GM20431 (cell line): ENCODE measurements around the gene DGLUCY.
"Not testable (repeated sequence)": the region's sequence is repeated elsewhere in the genome, so short reads cannot be mapped to it uniquely, and the experiment has no call there.

Experiments used
- in situ Hi-C: fragments of 300-500 bp; cut with MseI, MboI; formaldehyde crosslinking; loops from one replicate; pipeline ENCODE4 v1.15.0; 2020; ENCODE audit warnings: low sequenced_read_pairs; ENCODE audit not compliant: unreplicated experiment

Gene DGLUCY

GRCh38 chr14:91100102-91100501 is 13.8 kb upstream of the DGLUCY start:
- in situ Hi-C loops = no loop called here

- in situ Hi-C loops = no loop called here
Observed at GRCh38 chr14:91103116-91103515, 10.8 kb upstream of the DGLUCY start.

DNA sequence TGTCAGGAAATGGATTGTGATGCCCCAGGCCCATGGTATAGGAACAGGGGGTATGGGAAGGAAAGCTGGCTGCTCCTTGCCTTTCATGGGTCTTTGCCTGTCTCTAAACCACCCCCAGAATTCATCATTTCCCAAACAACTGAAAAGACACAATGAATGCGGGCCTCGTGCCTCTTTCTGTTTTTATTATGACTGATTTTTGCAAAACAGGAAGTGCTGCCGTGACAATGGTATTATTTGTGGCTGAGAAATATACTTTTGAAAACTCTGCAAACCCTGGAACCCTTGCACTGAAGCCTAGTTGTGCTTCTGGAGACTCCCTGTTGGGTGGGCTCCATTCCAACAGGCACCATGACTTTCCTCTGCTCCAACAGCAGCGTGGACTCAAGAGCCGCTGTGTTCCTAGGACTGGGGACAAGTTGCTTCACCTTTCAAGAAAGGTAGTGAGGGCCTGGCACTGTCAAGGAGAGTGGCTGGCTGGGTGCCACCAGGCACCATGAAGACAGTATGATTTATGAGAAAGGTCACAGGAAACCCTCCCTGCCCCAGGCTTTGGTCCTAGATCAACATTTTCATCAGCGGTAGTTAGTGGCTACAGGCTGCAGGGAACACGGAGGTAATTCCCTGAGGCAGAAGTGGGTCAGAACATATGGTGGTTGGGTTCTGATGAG is 4.8 kb upstream of the DGLUCY start:
- in situ Hi-C loops = no loop called here

DNA sequence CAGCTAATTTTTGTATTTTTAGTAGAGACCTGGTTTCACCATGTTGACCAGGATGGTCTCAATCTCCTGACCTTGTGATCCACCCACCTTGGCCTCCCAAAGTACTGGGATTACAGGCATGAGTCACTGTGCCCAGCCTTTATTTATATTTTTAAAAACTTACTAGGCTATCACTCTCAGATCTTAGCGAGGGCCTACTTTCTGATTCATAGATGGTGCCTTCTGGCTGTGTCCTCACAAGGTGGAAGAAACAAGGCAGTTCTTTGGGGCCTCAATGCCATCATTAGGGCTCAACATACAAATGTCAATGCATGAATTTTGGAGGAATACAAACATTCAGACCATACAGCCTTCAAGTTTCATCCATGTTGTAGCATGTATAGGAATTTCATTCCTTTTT is 2.4 kb upstream of the DGLUCY start:
- in situ Hi-C loops = no loop called here

GRCh38 chr14:91112194-91112593 is 1.7 kb upstream of the DGLUCY start:
- in situ Hi-C loops = no loop called here

GRCh38 chr14:91114079-91115065 is 499 bp downstream of the DGLUCY start:
- in situ Hi-C loops = no loop called here

GRCh38 chr14:91115986-91116770 is 2.3 kb downstream of the DGLUCY start:
- in situ Hi-C loops = no loop called here

DNA sequence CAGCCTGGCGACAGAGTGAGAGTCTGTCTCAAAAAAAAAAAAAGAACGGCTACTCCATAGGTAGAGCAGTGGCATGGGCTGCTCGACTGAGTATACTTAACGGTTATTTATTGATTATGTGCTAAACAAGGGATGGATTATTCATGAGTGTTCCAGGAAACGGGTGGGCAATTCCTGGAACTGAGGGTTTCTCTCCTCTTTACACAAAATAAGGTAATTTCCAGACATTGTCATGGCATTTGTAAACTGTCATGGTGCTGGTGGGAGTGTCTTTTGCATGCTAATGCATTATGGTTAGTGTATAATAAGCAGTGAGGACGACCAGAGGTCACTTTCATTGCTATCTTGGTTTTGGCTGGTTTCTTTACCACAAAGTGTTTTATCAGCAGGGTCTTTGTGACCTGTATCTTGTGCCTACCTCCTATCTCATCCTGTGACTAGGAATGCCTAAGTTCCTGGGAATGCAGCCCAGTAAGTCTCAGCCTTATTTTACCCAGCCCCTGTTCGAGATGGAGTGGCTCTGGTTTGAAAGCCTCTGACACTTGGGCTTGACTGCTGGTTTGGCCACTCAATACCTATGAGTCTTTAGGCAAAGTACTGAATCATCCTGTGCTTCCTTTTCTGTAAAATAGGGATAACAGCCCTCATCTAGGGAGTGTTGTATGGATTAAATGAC is 3.2 kb downstream of the DGLUCY start:
- in situ Hi-C loops = no loop called here

DNA sequence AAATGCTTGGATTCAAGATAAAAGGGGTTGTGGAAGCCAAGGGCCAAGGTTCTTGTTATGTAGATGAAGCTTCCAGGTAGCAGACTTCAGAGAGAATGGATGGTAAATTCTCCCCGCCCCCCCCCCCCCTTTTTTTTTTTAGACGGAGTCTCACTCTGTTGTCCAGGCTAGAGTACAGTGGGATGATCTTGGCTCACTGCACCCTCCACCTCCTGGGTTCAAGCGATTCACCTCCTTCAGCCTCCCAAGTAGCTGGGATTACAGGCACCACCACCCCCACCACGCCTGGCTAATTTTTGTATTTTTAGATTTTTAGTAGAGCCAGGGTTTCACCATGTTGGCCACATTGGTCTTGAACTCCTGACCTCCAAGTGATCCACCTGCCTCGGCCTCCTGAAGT is 4.1 kb downstream of the DGLUCY start:
- in situ Hi-C loops = no loop called here

DNA sequence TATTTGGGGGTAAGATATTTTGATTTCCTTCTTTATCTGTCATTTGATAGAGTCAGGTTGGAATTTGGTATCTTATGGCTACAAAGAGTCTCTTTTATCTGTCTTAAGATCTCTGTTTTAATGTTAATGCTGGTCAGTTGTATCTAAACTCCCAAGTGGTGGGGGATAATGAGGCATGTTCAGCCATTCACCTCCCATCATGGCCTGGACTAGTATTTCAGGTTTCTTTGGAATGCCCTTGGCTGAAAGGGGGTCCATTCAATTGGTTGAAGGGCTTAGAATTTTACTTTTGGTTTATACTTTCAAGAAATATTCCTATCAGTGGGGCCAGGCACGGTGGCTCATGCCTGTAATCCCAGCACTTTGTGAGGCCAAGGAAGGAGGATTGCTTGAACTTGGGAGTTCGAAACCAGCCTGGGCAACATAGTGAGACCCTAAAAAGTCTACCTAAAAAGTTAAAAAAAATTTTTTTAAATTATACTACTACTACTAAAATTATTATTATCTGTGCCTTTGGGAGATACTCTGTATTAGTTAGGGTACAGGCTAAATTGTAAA is 4.7 kb downstream of the DGLUCY start:
- in situ Hi-C loops = no loop called here

DNA sequence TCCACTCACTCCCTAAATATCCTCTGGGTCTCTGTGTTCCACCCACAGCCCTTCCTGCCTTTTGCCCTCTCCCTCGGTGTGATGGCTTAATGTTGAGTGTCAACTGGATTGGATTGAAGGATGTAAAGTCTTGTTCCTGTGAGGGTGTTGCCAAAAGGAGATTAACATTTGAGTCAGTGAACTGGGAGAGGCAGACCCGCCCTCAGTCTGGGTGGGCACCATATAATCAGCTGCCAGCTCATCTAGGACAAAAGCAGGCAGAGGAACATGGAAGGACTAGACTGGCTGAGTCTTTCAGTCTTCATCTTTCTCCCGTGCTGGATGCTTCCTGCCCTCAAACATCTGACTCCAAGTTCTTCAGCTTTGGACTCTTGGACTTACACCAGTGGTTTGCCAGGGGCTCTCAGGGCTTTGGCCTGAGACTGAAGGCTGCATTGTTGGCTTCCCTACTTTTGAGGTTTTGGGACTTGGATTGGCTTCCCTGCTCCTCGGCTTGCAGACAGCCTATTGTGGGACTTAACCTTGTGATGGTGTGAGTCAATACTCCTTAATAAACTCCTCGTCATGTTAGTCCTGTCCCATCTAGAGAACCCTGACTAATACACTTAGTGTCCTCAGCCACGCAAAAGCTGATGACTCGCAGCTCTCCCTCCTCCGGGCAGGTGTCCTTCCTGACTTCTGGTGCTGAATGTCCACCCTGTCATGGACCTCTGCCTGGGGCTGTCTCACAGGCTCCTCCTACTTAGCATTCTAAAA is 5.9 kb downstream of the DGLUCY start:
- in situ Hi-C loops = no loop called here

GRCh38 chr14:91123201-91123600 is 9.3 kb downstream of the DGLUCY start:
- in situ Hi-C loops = no loop called here

DNA sequence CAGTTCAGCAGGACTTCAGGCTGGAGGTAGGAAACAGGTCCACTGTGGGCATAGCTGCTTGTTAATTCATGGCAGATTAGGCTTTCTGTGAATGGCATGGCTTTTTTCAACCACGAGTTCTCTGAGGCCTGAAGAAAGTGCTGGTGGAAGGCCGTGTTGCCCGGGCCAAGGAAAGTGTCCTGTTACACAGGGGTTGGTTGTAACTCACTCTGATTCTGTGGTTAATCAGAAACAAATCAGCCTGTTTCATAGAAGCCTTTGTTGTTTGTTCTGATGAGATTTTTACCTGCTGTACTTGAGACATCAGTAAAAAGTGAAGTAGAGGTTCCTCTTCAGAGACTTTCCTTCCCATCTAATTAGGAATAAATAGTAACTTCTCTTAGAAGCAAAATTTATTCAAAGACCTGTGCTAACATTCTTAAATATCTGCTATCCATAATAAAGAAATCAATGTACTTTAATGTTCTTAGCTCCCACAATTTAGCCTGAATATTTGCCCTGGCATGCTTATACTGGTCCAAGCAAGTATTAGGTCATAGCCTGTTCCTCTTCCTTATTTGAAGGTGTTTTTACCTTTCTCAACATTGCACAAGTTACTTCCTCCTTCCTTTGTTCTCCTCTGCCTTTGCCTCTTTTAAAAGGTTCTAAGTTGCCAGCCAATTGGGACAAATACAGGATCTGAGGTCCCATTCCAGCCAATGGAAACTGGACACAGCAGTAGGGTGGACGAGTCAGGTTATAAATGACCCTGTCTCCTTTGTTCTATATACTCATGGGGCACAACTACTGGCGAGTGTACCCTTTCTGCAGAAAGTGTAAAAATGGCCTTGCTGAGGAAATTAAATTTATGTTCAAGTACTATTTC is 10.8 kb downstream of the DGLUCY start:
- in situ Hi-C loops = not testable (repeated sequence)

DNA sequence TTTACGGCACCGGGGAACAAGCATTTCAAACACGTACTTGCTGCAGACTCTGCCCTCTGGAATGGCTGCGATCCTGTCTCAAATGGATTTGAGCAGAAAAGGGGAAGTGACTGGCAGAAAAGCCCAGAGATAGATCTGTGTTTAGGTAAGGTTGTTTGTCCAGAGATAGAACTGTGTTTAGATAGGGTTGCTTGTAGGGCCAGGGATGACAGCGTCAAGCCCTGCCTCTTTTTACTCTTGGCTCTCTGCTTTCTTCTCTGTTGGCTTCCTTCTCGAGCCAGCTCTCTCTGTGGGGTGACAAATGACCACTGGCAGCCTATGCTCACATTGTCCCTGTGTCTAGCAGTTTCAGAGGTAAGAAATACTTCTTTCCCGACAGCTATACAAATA is 11.4 kb downstream of the DGLUCY start:
- in situ Hi-C loops = no loop called here

DNA sequence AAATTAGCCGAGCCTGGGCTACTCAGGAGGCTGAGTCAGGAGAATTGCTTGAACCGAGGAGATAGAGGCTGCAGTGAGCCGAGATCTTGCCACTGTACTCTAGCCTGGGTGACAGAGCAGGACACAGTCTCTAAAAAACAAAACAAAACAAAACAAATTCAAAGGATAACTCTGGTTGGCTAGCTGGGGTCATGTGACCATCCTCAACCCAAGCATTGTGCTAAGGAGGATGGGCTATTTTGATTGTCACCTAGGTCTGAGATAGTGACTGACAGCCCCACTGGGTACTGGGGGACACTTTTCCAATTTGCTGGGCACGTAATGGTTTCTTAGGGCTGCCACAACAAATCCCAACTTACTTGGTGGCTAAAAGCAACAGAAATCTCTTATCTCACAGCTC is 11.9 kb downstream of the DGLUCY start:
- in situ Hi-C loops = no loop called here

DNA sequence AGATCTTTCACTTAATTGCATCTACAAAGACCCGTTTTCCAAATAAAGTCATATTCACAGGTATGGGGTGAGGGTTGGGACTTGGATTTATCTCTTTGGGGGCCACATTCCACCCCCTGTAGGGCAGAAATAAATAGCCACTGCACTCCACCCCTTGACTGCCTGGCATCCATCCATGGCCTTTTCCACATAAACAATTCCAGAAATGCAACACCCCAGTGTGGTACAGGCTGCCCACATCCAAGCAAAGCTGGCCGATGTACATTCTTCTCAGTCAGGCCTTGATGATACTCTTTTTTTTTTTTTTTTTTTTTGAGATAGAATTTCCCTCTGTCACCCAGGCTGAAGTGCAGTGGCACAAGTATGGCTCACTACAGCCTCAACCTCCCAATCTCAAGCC is 12.9 kb downstream of the DGLUCY start:
- in situ Hi-C loops = no loop called here

- in situ Hi-C loops = no loop called here
Observed at GRCh38 chr14:91127401-91127801, 13.5 kb downstream of the DGLUCY start.

DNA sequence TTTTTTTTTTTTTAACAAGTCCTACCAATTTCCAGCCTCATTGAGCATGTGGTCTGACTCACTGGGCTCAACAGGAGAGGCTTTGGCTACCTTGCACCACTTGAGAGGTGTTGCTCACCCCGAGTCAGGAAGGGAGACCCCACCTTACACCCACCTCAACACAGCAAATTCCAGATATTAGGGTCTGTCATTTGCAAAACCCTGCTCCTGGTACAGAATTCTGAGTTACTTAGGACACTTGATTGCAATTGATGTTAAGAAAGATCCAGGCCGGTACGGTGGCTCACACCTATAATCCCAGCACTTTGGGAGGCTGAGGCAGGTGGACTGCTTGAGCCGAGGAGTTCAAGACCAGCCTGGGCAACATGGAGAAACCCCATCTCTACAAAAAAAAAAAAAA is 14.1 kb downstream of the DGLUCY start:
- in situ Hi-C loops = no loop called here
